Measurements from ENCODE around the gene SLC6A4.
"Not testable (repeated sequence)": the region's sequence is repeated elsewhere in the genome, so short reads cannot be mapped to it uniquely, and the experiment has no call there.

Gene SLC6A4

GRCh38 chr17:30219315-30219714 lies 16.2 kb downstream of the SLC6A4 start:
- no peak for DNase-seq (ENCODE audit: low spot score)

GRCh38 chr17:30218799-30219198 lies 16.7 kb downstream of the SLC6A4 start:
- no peak for DNase-seq (ENCODE audit: low spot score)

GRCh38 chr17:30217746-30218245 lies 17.7 kb downstream of the SLC6A4 start:
- no peak for DNase-seq (ENCODE audit: low spot score)

- no peak for DNase-seq (ENCODE audit: low spot score)
Measured at GRCh38 chr17:30217054-30217453, 18.4 kb downstream of the SLC6A4 start.

- no peak for DNase-seq (ENCODE audit: low spot score)
Measured at GRCh38 chr17:30212750-30213149, 22.7 kb downstream of the SLC6A4 start.

GRCh38 chr17:30211371-30211770 lies 24.1 kb downstream of the SLC6A4 start:
- no peak for DNase-seq (ENCODE audit: low spot score)

GRCh38 chr17:30210901-30211300 lies 24.6 kb downstream of the SLC6A4 start:
- no peak for DNase-seq (ENCODE audit: low spot score)

- DNase-seq (ENCODE audit: low spot score) = no peak
Measured at GRCh38 chr17:30210366-30210765, 25.1 kb downstream of the SLC6A4 start.

- no peak for DNase-seq (ENCODE audit: low spot score)
Measured at GRCh38 chr17:30209930-30210329, 25.6 kb downstream of the SLC6A4 start.

- no peak for DNase-seq (ENCODE audit: low spot score)
Measured at GRCh38 chr17:30208214-30208613, 27.3 kb downstream of the SLC6A4 start.

GRCh38 chr17:30207655-30208054 lies 27.8 kb downstream of the SLC6A4 start:
- DNase-seq (ENCODE audit: low spot score) = no peak

- DNase-seq (ENCODE audit: low spot score) = no peak
Measured at GRCh38 chr17:30203471-30203981, 32.0 kb downstream of the SLC6A4 start.

GRCh38 chr17:30200656-30201055 lies 34.8 kb downstream of the SLC6A4 start:
- DNase-seq (ENCODE audit: low spot score) = not testable (repeated sequence)

GRCh38 chr17:30200106-30200505 lies 35.4 kb downstream of the SLC6A4 start:
- DNase-seq (ENCODE audit: low spot score) = no peak

- no peak for DNase-seq (ENCODE audit: low spot score)
Measured at GRCh38 chr17:30199600-30199999, 35.9 kb downstream of the SLC6A4 start.

- no peak for DNase-seq (ENCODE audit: low spot score)
Measured at GRCh38 chr17:30197416-30197815, 38.1 kb downstream of the SLC6A4 start.

- no peak for DNase-seq (ENCODE audit: low spot score)
Measured at GRCh38 chr17:30196504-30196903, 39.0 kb downstream of the SLC6A4 start.

- DNase-seq (ENCODE audit: low spot score) = no peak
Measured at GRCh38 chr17:30191072-30191471, 44.4 kb downstream of the SLC6A4 start.

GRCh38 chr17:30188211-30188939 lies 47.1 kb downstream of the SLC6A4 start:
- no peak for DNase-seq (ENCODE audit: low spot score)

- no peak for DNase-seq (ENCODE audit: low spot score)
Measured at GRCh38 chr17:30187573-30187972, 47.9 kb downstream of the SLC6A4 start.

- no peak for DNase-seq (ENCODE audit: low spot score)
Measured at GRCh38 chr17:30186761-30187160, 48.7 kb downstream of the SLC6A4 start.

- DNase-seq (ENCODE audit: low spot score) = no peak
Measured at GRCh38 chr17:30176855-30177254, 58.6 kb downstream of the SLC6A4 start.

- no peak for DNase-seq (ENCODE audit: low spot score)
Measured at GRCh38 chr17:30174556-30174955, 60.9 kb downstream of the SLC6A4 start.

GRCh38 chr17:30173649-30174048 lies 61.8 kb downstream of the SLC6A4 start:
- no peak for DNase-seq (ENCODE audit: low spot score)

All from HuH-7 (cell line).